Adrenal gland (tissue), 12 donors: ENCODE results near the gene CXXC5. TPM values are rescaled to one million over a fixed set of nuclear protein-coding genes. Genes with fewer than 3 reads are reported as not detected.

Experiments used
- DNase-seq, 7 donors: peaks; one replicate each; pipeline ENCODE4 v3.0.0-alpha.2; 2019 to 2020
- H3K27ac ChIP-seq, 5 donors: fragments of 200-600 bp; sonication (generic) in 4 of 5; 1 replicate in 3 of 5; 2 replicates in 2 of 5; pipeline versions ENCODE4 v1.5.1 to v1.8.0; 2016 to 2020; ENCODE audit warnings: mild to moderate bottlenecking in 1 of 5
- H3K27me3 ChIP-seq: fragments of 200-600 bp; 2 replicates; pipeline ENCODE4 v1.8.0; 2021
- H3K36me3 ChIP-seq, 2 donors: fragments of 200-600 bp; replicated peaks in 1 of 2; 1 replicate in 1 of 2; 2 replicates in 1 of 2; pipeline versions ENCODE4 v1.5.1 to v1.8.0; 2018 to 2022
- H3K4me1 ChIP-seq, 2 donors: fragments of 200-600 bp; replicated peaks in 1 of 2; 1 replicate in 1 of 2; 2 replicates in 1 of 2; pipeline versions ENCODE4 v1.5.1 to v1.8.0; 2018 to 2021
- H3K4me3 ChIP-seq, 4 donors: fragments of 200-600 bp; sonication (generic) in 3 of 4; one replicate each; pipeline ENCODE4 v1.5.1; 2016 to 2018
- H3K9me3 ChIP-seq, 3 donors: fragments of 200-600 bp; sonication (generic) in 1 of 3; replicated peaks in 1 of 3; 1 replicate in 2 of 3; 2 replicates in 1 of 3; pipeline versions ENCODE4 v1.5.1 to v1.8.0; 2016 to 2021
- POLR2A ChIP-seq, 2 donors: fragments of 450-650 bp; IDR thresholded peaks; one replicate each; pipeline ENCODE4 v1.6.1; 2017; ENCODE audit warnings: antibody characterized with exemption in 2 of 2, mild to moderate bottlenecking in 2 of 2, moderate library complexity in 1 of 2
- WGBS, 4 donors: extraction: QIAGEN DNeasy Blood & Tissue Kit in 2 of 4; methylation state at CpG; one replicate each; pipeline versions ENCODE4 v1.1.5 to v1.1.7; 2013 to 2017; 5-methylcytosine and 5-hydroxymethylcytosine counted together
- intact Hi-C, 2 donors: fragments of 100-400 bp; cut with DNase I; formaldehyde crosslinking; loops; one replicate each; pipeline versions ENCODE4 v1.14.1 to v1.15.0; 2022 to 2023
- polyA plus RNA-seq, 3 donors: library from polyadenylated mRNA; stranded (reverse); fragments of 200-250 nt in 2 of 3; fragments of 350-450 nt in 1 of 3; fragmentation: Illumina TruSeq in 1 of 3; extraction: RNeasy Lipid Tissue Mini Kit (QIAGEN cat#74804) in 1 of 3; gene quantifications; one replicate each; pipeline ENCODE4 v1.2.3, GENCODE V29; 2013 to 2014
- total RNA-seq, 9 donors: library from RNA; depleted of rRNA in 4 of 9; stranded (reverse); fragments of >200 nt in 4 of 9; fragments of 120-200 nt in 1 of 9; fragmentation: NEBNext Ultra II Directional in 1 of 9; extraction: Animal tissue kit (Norgen Biotek cat#: 25700) in 1 of 9; gene quantifications; one replicate each; pipeline versions ENCODE4 v1.1.0 to v1.2.4, GENCODE V29; 2013 to 2023
- TF ChIP-seq, protein P1 (sequence below), 6 experiments: fragments of 450-650 bp in 4 of 6; fragments of 200-600 bp in 2 of 6; sonication (generic) in 1 of 6; IDR thresholded peaks; 1 replicate in 5 of 6; 2 replicates in 1 of 6; pipeline versions ENCODE4 v1.5.1 to v1.8.0; 2016 to 2021; ENCODE audit warnings: antibody characterized with exemption in 6 of 6, mild to moderate bottlenecking in 2 of 6, moderate library complexity in 1 of 6
- donor health status: healthy with polysubstance abuse.
- donor health status: Bipolar disorder and iron deficiency.
- donor health status: DM: yes; HTN: yes; CAD: no.
- donor health status: DM: no; HTN: no; CAD: no.
- donor health status: DM: no; HTN: no; CAD: no.
- donor health status: DM: yes; HTN: yes; CAD: no.

Gene CXXC5
- total and polyA plus RNA-seq, 12 donors, result 16.2 to 79.3 (median 34.7) TPM

DNA sequence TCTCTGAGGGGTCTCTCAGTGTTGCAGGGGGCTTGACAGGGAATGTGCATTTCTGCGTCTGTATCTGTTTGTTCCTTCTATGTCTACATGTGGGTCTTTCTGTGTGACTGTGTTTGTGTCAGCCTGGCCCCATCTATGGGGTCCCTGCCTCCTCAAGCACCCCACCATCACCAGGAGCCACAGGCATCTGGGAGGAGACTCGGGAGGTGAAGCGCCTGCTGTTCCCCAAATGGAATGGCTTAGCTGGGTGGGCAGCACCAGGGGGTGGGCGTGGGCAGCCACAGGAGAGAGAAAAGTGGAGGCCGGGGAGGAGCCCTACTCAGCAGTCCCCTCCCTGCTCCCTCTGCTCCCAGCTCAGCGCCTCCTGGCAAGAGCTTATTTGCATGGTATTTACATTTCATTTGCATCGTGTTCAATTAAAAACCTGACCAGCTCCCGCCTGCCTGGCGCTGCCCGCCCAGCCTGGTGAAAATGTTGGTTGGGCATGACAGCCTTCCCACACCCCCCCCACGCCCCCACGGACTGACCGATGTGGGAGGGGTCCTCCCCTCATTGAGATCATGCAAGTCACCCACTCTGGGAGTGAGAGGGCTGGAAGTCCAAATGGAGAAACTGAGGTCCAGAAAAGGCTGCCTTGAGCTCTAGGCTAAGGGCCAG lies 50.5 kb downstream of the CXXC5 start:
- DNase-seq, result peak; percentile 81 to 91 (median 84)
- WGBS, 4 donors, result 20 to 30% (median 28%) methylated on average over 10 to 13 of the region's 13 CpGs
- TF ChIP-seq, protein P1, sequence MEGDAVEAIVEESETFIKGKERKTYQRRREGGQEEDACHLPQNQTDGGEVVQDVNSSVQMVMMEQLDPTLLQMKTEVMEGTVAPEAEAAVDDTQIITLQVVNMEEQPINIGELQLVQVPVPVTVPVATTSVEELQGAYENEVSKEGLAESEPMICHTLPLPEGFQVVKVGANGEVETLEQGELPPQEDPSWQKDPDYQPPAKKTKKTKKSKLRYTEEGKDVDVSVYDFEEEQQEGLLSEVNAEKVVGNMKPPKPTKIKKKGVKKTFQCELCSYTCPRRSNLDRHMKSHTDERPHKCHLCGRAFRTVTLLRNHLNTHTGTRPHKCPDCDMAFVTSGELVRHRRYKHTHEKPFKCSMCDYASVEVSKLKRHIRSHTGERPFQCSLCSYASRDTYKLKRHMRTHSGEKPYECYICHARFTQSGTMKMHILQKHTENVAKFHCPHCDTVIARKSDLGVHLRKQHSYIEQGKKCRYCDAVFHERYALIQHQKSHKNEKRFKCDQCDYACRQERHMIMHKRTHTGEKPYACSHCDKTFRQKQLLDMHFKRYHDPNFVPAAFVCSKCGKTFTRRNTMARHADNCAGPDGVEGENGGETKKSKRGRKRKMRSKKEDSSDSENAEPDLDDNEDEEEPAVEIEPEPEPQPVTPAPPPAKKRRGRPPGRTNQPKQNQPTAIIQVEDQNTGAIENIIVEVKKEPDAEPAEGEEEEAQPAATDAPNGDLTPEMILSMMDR (IDR thresholded peaks at IDR 0.05), result no peak
- Histone ChIP-seq H3K27me3 (no peaks in the 10 kb centered on the region), H3K4me1 (peaks cover 3 to 30% of the 10 kb centered on the region in 2 donors), H3K9me3 (no peaks in the 10 kb centered on the region), H3K27ac (peak overlapping the region in 2 of 5 donors; percentile 77 to 81), H3K36me3 (no peaks in the 10 kb centered on the region), H3K4me3 (no peak overlapping the region)
- intact Hi-C loops, result loop anchor here in 1 of 2 donors (10.0 kb wide), 1 partner anchor 66 kb away; no protein-coding TSS in a partner anchor

DNA sequence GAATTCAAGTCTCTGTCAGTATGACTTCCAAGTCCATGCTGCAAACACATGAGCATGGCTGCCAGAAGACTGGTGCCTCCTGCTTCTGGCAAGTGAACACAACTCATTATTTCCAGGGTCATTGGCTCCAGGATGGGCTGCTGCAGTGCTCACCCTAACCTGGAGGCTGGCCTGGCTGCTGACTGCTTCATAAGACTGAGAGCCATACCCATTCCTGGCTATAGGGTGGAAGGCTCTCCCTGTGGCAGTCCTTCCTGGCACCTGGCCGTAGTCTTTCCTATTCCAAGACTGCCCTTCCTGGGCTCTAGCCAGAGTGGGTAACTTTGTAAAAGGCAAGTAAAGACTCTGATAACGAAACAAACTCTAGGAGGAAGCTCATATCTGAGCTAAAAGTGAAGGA lies 51.2 kb downstream of the CXXC5 start:
- peak in 2 of 7 donors; percentile 41 to 56 for DNase-seq
- H3K27ac ChIP-seq, result no peak overlapping the region
- H3K4me1 ChIP-seq, result peaks cover 3 to 30% of the 10 kb centered on the region in 2 donors
- H3K27me3 ChIP-seq, result no peaks in the 10 kb centered on the region
- TF ChIP-seq POLR2A (IDR thresholded peaks at IDR 0.05), result no peak
- TF ChIP-seq, protein P1 (IDR thresholded peaks at IDR 0.05), result no peak
- WGBS, 4 donors, result 91 to 100% (median 96%) methylated on average over 2 of the region's 2 CpGs
- no peaks in the 10 kb centered on the region for H3K9me3 ChIP-seq
- H3K36me3 ChIP-seq, result no peaks in the 10 kb centered on the region
- no peak overlapping the region for H3K4me3 ChIP-seq
- intact Hi-C loops, result loop anchor here in 1 of 2 donors (10.0 kb wide), 1 partner anchor 65 kb away; no protein-coding TSS in a partner anchor

DNA sequence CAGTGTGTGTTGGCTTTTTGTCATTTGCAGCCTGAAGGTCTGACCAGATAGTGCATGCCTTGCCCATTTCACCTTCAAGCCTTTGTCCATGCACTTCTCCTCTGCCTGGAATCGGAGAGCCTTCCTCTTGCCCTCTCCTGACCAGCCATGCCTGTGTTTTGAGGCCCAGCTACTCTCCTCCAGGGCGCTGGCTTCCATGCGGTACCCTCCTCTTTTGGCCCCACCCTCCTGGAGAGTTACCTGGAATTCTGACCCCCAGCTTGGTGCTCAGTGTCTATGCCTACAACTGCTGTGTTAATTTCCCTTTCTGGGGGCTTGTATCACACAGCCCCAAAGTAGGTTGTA lies 52.5 kb downstream of the CXXC5 start:
- no peak overlapping the region for H3K27ac ChIP-seq
- WGBS, 4 donors, result 88 to 99% (median 97%) methylated on average over 3 of the region's 3 CpGs
- no peaks in the 10 kb centered on the region for H3K9me3 ChIP-seq
- H3K27me3 ChIP-seq, result no peaks in the 10 kb centered on the region
- H3K4me3 ChIP-seq, result no peak overlapping the region
- DNase-seq, result no peak
- intact Hi-C loops, result loop anchor here in 1 of 2 donors (10.0 kb wide), 1 partner anchor 64 kb away; no protein-coding TSS in a partner anchor
- peaks cover 3 to 30% of the 10 kb centered on the region in 2 donors for H3K4me1 ChIP-seq
- TF ChIP-seq, protein P1 (IDR thresholded peaks at IDR 0.05), result no peak
- TF ChIP-seq POLR2A (IDR thresholded peaks at IDR 0.05), result no peak
- no peaks in the 10 kb centered on the region for H3K36me3 ChIP-seq

DNA sequence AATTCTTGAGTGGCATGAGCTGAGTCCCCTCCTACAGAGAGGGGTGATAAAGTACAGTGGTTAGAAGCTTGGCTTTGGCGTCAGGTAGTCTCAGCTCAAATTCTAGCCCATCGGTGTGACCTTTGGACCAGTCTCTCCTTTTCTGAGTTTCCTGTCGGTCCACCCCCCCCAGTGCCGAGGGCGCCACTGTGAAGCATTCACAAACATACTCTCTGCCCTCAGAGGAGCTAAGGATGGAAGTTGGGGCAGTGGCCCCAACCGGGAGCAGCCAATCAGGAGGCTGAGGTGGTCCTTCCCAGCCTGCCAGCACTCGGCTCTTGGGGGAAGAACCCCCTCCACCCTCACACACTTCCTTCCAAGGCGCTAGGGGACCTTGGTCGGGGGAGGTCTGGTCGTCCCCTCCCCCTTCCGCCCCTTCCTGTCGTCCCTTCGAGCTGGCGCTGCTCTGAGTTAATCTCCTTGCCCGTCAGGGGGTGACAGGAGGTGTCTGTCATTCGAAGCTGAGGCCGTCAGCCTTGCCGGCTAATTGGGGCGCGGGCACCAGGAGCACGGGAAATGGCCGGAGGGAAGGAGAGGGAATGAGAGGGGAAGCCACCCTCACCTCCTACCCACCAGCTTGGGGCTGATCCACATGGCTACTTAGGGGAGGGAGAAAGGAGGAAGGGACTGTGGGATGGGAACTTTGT lies 53.0 kb downstream of the CXXC5 start:
- Histone ChIP-seq H3K27ac (no peak overlapping the region), H3K9me3 (no peaks in the 10 kb centered on the region), H3K4me1 (peaks cover 3 to 30% of the 10 kb centered on the region in 2 donors), H3K27me3 (no peaks in the 10 kb centered on the region), H3K4me3 (no peak overlapping the region), H3K36me3 (no peaks in the 10 kb centered on the region)
- DNase-seq, result peak in 1 of 7 donors; percentile 20
- intact Hi-C loops, result loop anchor here in 1 of 2 donors (10.0 kb wide), 1 partner anchor 64 kb away; no protein-coding TSS in a partner anchor
- TF ChIP-seq, protein P1 (IDR thresholded peaks at IDR 0.05), result no peak
- TF ChIP-seq POLR2A (IDR thresholded peaks at IDR 0.05), result no peak
- 42 to 56% (median 47%) methylated on average over 16 to 22 of the region's 22 CpGs for WGBS, 4 donors
